ENCODE results near the gene RPE.

Gene RPE

DNA sequence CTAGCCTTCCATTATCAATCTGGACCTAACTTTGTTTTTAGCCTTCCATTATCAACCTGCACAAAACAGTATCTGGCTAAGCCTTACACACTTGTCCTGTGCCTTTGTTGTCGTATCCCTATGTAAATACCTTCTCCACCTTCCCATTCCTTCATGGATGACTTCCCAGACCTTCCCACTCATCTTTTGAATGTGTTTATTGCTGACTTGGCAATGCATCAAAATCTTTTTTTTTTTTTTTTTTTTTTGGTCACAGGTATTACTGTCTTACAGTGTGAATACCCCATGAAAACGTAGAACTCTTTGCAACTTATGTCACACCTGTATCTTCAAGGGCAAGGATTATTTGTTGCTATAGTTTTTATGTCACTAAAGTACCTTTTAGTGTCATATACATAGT, 25.7 kb downstream of the RPE start:
- Histone ChIP-seq H3K36me3 (ENCODE audit: control insufficient read depth in 2 of 2, insufficient read depth in 1 of 2, low read length in 2 of 2) (peaks cover 13 to 41% of the 10 kb centered on the region in 2 experiments), H3K27ac (ENCODE audit: extremely low read depth, low read depth, low read length) (no peak overlapping the region), H3K4me1 (ENCODE audit: control insufficient read depth, insufficient read depth, low read length) (no peaks in the 10 kb centered on the region), H3K9me3 (ENCODE audit: control insufficient read depth, insufficient read depth, low read depth, low read length) (no peaks in the 10 kb centered on the region), H3K4me3 (ENCODE audit: low read depth, low read length) (no peak overlapping the region)
- CTCF ChIA-PET = no interaction called here
- TF ChIP-seq ZNF239 (tag by site-specific recombination; IDR thresholded peaks at IDR 0.05) (no peak), ZNF121 (tag by site-specific recombination; IDR thresholded peaks at IDR 0.05) (no peak), ZSCAN23 (tag by site-specific recombination; IDR thresholded peaks at IDR 0.05) (no peak), ZNF416 (tag by site-specific recombination; IDR thresholded peaks at IDR 0.05) (no peak), ZBTB48 (tag by site-specific recombination; IDR thresholded peaks at IDR 0.05) (no peak)
- POLR2A ChIA-PET = no interaction called here

DNA sequence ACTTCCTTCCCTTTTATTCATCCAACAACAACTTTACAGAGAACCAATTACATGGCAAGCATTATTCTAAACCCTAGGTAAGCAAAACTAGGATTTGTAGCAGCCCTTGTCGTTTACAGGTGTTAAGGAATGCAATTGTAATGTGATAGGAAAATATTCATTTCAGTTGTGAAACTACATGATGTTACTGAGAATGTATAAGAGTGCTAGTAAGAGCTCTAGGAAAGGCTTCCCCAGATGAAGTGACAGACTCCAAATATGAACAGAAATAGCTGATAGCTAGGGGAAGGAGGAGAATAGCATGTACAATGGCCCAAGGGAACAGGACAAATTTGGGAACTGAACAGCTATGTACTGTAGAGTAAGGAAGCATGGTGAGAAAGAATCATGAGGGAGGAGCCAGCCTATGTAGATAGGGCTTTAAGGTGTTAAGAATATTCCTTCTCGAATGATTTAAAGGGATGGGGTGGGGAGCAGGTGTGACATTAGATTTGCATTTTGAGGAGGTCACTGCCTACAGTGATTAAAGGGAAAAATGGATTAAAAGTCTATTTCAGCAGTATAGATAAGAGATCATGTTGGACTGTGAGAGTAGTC, 31.7 kb downstream of the RPE start:
- no peaks in the 10 kb centered on the region for H3K9me3 ChIP-seq (ENCODE audit: control insufficient read depth, insufficient read depth, low read depth, low read length)
- H3K36me3 ChIP-seq (ENCODE audit: control insufficient read depth in 2 of 2, insufficient read depth in 1 of 2, low read length in 2 of 2) = peaks cover 0 to 5% of the 10 kb centered on the region in 2 experiments; a peak in 1 of 3 replicates
- CTCF ChIA-PET = no interaction called here
- POLR2A ChIA-PET = no interaction called here
- no peak overlapping the region for H3K27ac ChIP-seq (ENCODE audit: extremely low read depth, low read depth, low read length)
- H3K4me3 ChIP-seq (ENCODE audit: low read depth, low read length) = no peak overlapping the region
- TF ChIP-seq ZNF660 (tag by site-specific recombination; IDR thresholded peaks at IDR 0.05) = no peak
- TF ChIP-seq REPIN1 (tag by site-specific recombination; IDR thresholded peaks at IDR 0.05; ENCODE audit: low read depth) = no peak
- TF ChIP-seq ZBTB8A (tag by site-specific recombination; IDR thresholded peaks at IDR 0.05) = no peak
- no peak for TF ChIP-seq MYNN (tag by site-specific recombination; IDR thresholded peaks at IDR 0.05; ENCODE audit: borderline replicate concordance)
- no peak for TF ChIP-seq PRDM4 (tag by site-specific recombination; IDR thresholded peaks at IDR 0.05)
- TF ChIP-seq ZNF350 (tag by site-specific recombination; IDR thresholded peaks at IDR 0.05) = no peak
- TF ChIP-seq ZNF585B (tag by site-specific recombination; IDR thresholded peaks at IDR 0.05) = no peak
- TF ChIP-seq ZNF518A (tag by site-specific recombination; conservative IDR thresholded peaks at IDR 0.05; ENCODE audit: low read depth) = no peak
- TF ChIP-seq ZNF76 (tag by site-specific recombination; IDR thresholded peaks at IDR 0.05; ENCODE audit: borderline replicate concordance, low read depth) = no peak
- H3K4me1 ChIP-seq (ENCODE audit: control insufficient read depth, insufficient read depth, low read length) = no peaks in the 10 kb centered on the region

GRCh38 chr2:210035679-210036078, 33.2 kb downstream of the RPE start:
- CTCF ChIA-PET = interaction anchor here (0.6 kb wide), 1 partner anchor 40 kb away, joined by 3 read pairs; no protein-coding TSS in a partner anchor
- no peaks in the 10 kb centered on the region for H3K9me3 ChIP-seq (ENCODE audit: control insufficient read depth, insufficient read depth, low read depth, low read length)
- no peak overlapping the region for H3K4me3 ChIP-seq (ENCODE audit: low read depth, low read length)
- no peak overlapping the region for H3K27ac ChIP-seq (ENCODE audit: extremely low read depth, low read depth, low read length)
- H3K36me3 ChIP-seq (ENCODE audit: control insufficient read depth in 2 of 2, insufficient read depth in 1 of 2, low read length in 2 of 2) = peaks cover 0 to 5% of the 10 kb centered on the region in 2 experiments; a peak in 1 of 3 replicates
- POLR2A ChIA-PET = no interaction called here
- H3K4me1 ChIP-seq (ENCODE audit: control insufficient read depth, insufficient read depth, low read length) = no peaks in the 10 kb centered on the region
- TF ChIP-seq HOXD13 (CRISPR knock-in tag; IDR thresholded peaks at IDR 0.05; ENCODE audit: borderline replicate concordance) = no peak
- TF ChIP-seq ZNF530 (tag by site-specific recombination; IDR thresholded peaks at IDR 0.05; ENCODE audit: low read depth) = no peak
- TF ChIP-seq ZNF146 (tag by site-specific recombination; IDR thresholded peaks at IDR 0.05) = no peak
- no peak for TF ChIP-seq ZNF174 (tag by site-specific recombination; IDR thresholded peaks at IDR 0.05)
- TF ChIP-seq KLF1 (tag by site-specific recombination; IDR thresholded peaks at IDR 0.05) = no peak
- TF ChIP-seq ZNF548 (tag by site-specific recombination; IDR thresholded peaks at IDR 0.05) = no peak
- no peak for TF ChIP-seq ZNF600 (tag by site-specific recombination; IDR thresholded peaks at IDR 0.05)
- TF ChIP-seq, protein P1, sequence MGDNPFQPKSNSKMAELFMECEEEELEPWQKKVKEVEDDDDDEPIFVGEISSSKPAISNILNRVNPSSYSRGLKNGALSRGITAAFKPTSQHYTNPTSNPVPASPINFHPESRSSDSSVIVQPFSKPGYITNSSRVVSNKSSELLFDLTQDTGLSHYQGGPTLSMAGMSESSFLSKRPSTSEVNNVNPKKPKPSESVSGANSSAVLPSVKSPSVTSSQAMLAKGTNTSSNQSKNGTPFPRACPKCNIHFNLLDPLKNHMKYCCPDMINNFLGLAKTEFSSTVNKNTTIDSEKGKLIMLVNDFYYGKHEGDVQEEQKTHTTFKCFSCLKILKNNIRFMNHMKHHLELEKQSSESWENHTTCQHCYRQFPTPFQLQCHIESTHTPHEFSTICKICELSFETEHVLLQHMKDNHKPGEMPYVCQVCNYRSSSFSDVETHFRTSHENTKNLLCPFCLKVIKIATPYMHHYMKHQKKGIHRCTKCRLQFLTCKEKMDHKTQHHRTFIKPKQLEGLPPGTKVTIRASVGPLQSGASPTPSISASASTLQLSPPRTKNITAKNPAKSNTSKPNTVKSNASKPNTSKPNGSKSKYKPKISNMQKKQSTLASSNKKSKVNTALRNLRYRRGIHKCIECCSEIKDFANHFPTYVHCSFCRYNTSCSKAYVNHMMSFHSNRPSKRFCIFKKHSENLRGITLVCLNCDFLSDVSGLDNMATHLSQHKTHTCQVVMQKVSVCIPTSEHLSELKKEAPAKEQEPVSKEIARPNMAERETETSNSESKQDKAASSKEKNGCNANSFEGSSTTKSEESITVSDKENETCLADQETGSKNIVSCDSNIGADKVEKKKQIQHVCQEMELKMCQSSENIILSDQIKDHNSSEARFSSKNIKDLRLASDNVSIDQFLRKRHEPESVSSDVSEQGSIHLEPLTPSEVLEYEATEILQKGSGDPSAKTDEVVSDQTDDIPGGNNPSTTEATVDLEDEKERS (tag by site-specific recombination; IDR thresholded peaks at IDR 0.05) = no peak
- no peak for TF ChIP-seq ZNF610 (tag by site-specific recombination; IDR thresholded peaks at IDR 0.05; ENCODE audit: borderline replicate concordance)
